ENCODE results near the gene IL3.

DNA sequence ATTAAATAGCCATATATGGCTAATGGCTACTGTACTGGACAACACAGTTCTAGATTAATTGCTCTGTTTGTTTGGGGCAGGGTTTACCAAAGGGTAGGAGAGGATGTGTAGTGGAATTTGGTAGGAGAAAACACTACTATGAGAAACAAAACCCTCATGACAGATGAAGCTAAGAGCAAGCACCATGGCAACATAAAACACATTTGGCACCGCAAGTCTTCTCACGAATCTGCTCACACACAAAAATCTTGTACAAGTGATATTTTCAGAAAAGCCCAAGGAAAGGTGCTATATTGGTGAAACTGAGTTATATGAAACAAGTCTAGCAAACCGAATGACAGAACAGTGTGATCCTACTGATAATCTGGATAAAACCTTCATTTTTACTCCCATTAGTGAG, 51.7 kb downstream of the IL3 start:
- TF ChIP-seq YY1 (IDR thresholded peaks at IDR 0.05; ENCODE audit: low read depth): no peak
- no peak for TF ChIP-seq NFIC (IDR thresholded peaks at IDR 0.05)
- TF ChIP-seq, protein P1, sequence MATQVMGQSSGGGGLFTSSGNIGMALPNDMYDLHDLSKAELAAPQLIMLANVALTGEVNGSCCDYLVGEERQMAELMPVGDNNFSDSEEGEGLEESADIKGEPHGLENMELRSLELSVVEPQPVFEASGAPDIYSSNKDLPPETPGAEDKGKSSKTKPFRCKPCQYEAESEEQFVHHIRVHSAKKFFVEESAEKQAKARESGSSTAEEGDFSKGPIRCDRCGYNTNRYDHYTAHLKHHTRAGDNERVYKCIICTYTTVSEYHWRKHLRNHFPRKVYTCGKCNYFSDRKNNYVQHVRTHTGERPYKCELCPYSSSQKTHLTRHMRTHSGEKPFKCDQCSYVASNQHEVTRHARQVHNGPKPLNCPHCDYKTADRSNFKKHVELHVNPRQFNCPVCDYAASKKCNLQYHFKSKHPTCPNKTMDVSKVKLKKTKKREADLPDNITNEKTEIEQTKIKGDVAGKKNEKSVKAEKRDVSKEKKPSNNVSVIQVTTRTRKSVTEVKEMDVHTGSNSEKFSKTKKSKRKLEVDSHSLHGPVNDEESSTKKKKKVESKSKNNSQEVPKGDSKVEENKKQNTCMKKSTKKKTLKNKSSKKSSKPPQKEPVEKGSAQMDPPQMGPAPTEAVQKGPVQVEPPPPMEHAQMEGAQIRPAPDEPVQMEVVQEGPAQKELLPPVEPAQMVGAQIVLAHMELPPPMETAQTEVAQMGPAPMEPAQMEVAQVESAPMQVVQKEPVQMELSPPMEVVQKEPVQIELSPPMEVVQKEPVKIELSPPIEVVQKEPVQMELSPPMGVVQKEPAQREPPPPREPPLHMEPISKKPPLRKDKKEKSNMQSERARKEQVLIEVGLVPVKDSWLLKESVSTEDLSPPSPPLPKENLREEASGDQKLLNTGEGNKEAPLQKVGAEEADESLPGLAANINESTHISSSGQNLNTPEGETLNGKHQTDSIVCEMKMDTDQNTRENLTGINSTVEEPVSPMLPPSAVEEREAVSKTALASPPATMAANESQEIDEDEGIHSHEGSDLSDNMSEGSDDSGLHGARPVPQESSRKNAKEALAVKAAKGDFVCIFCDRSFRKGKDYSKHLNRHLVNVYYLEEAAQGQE (IDR thresholded peaks at IDR 0.05; ENCODE audit: low read depth): no peak
- TF ChIP-seq, protein P2, sequence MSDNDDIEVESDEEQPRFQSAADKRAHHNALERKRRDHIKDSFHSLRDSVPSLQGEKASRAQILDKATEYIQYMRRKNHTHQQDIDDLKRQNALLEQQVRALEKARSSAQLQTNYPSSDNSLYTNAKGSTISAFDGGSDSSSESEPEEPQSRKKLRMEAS (IDR thresholded peaks at IDR 0.05): no peak
- TF ChIP-seq, protein P3, sequence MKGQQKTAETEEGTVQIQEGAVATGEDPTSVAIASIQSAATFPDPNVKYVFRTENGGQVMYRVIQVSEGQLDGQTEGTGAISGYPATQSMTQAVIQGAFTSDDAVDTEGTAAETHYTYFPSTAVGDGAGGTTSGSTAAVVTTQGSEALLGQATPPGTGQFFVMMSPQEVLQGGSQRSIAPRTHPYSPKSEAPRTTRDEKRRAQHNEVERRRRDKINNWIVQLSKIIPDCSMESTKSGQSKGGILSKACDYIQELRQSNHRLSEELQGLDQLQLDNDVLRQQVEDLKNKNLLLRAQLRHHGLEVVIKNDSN (IDR thresholded peaks at IDR 0.05): no peak
- no peak for TF ChIP-seq RAD21 (IDR thresholded peaks at IDR 0.05; ENCODE audit: low read depth)
- TF ChIP-seq ZBTB7A (IDR thresholded peaks at IDR 0.05; ENCODE audit: low read depth): no peak
- TF ChIP-seq EP300 (IDR thresholded peaks at IDR 0.05; ENCODE audit: borderline replicate concordance): no peak
- TF ChIP-seq TAF1 (IDR thresholded peaks at IDR 0.05; ENCODE audit: low read depth): no peak
- no peak for TF ChIP-seq TCF12 (IDR thresholded peaks at IDR 0.05; ENCODE audit: low read depth)
- no peak for TF ChIP-seq CREB1 (IDR thresholded peaks at IDR 0.05; ENCODE audit: low read depth)

All from Ishikawa (cell line).